Activated CD8-positive, alpha-beta memory T cell treated with anti-CD3 and anti-CD28 coated beads, Interleukin-2, amount 50 U/mL, for 1 hour (primary cell): ENCODE results near the gene SUMO4.

ENCODE experiments used
- DNase-seq: peaks from one replicate; pipeline ENCODE4 v3.0.0-alpha.2; 2020; ENCODE audit errors: extremely low read depth

The SUMO4 gene

DNA sequence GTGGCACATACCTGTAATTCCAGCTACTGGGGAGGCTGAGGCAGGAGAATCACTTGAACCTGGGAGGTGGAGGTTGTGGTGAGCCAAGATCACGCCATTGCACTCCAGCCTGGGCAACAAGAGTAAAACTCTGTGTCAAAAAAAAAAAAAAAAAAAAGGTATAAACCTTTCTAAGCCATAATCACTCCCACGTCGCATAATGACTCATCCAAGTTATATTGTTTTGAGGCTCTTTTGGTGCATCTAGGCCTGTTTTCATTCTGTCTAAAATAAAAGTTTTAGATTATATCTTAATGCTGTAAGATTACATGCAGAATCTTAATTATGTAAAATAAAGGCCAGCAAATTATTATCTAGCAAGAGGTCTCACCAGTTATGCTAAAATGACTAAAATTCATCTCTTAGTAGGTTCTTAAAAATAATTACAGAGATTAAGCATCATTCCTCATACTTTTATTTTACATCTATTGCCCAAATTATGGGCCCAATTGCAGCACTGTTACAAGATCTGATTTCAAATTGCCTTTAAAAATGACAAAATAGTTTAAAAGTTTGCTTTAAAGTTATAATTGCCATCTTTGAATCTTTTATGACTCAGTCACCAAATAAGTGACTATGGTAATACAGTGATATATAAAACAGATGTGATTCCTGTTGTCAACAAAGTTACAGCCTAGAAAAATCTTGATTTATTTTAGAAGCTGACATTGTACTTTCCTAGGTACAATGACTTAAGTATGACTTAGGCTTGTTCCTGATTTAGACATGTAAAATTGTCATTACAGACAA, 10.4 kb upstream of the SUMO4 start:
- DNase-seq, result no peak

DNA sequence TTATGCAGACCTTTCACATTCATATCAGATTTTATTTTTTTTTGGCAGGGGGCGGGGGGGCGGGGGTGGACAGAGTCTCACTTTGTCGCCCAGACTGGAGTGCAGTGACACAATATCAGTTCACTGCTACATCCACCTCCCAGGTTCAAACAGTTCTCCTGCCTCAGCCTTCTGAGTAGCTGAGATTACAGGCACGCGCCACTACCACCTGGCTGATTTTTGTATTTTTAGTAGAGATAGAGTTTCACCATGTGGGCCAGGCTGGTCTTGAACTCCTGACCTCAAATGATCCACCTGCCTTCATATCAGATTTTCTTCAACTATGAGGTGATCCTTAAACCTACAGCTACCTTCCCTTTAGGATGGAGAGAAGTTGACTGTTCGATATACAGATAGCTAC, 8.0 kb upstream of the SUMO4 start:
- no peak for DNase-seq

DNA sequence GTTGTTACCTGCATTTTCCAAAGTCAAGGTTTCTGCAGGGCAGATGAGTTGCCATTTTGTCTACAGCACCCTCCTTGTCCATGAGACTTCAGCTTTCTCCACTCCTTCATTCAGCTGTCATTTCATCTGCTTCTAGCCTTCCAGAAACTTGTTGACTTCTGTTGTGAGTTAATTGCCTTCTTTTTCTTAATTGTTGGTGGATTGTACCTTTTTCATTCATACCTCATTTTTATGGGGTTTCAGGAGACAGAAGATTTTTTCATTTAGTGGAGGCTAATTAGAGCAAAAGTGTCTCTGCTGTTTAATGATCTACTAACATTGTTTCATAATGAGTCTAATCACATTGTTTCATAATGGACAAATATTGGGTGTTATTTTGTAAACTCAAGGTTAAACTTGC, 7.5 kb upstream of the SUMO4 start:
- no peak for DNase-seq

DNA sequence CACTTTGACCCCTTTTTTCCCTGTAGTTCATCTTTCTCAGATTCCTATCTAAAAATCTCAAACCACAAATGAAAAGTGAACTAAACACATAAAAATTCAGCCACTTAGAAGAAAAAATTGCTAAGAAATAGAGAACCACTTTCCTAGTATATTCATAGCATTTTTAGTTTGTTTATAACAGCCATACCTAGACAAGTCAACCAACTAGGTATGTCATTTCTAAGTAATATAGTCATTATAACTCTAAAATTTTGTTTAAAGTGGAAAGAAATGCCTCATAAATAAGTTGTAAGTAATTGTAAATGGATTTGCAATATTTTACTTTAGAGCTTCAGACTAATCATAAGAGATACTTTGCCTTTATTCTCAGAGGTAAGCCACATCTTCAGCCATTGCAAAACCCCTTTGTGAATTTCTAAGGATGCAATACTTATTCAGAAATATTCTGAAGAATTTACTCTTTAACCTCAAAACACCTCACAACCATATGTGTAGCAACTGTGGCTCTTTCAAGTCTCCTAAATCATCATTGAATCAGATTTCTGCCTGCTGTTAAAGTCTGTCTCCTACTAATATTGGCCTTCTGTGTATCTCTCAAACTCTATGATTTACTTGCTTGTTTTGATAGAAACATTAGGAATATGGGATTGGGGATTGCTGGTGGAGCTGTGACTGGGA, 6.9 kb upstream of the SUMO4 start:
- no peak for DNase-seq

DNA sequence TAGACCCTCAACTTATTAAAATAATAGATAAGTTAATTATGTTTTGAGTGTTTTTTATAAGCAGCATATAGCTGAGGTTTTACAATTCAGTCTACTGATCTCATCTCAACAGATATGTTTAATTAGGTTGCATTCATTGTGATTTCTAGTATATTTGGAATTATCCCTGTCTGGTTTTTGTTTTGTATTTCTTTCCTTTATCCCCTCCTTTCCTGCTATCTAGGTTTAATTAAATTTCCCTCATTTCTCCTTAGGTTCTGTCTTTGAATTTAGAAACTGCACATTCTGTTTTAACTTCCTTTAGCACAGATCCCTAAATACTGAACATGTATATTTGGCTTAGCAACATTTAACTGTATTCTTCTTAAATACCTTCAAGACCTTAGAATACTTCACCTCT, 4.9 kb upstream of the SUMO4 start:
- DNase-seq, result no peak

DNA sequence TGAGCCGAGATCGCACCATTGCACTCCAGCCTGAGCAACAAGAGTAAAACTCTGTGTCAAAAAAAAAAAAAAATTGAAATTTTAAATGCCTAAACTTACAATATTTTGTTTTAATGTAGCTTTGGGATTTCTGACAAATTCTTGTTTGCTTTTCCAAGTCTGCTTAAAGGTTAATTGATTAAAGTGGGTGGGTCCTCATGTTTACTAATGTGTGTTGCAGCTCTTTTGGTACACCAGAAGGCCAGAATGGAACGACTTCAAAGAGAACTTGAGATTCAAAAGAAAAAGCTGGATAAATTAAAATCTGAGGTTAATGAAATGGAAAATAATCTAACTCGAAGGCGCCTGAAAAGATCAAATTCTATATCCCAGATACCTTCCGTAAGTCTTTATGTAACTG, 2.7 kb upstream of the SUMO4 start:
- DNase-seq, result no peak

DNA sequence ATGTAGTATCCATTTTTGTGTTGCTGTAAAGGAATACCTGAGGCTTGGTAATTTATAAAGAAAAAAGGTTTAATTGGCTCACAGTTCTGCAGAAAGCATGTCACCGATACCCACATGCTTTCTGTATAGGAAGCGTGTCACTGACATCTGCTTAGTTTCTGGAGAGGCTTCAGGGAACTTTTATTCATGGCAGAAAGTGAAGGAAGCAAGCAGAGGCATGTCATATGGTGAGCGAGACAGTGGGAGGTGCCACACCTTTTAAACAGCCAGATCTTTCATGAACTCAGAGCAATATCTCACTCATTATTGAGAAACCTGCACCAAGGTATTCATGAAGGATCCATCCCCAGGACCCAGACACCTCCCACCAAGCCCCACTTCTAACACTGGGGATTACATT, 3.5 kb downstream of the SUMO4 start:
- DNase-seq, result no peak

DNA sequence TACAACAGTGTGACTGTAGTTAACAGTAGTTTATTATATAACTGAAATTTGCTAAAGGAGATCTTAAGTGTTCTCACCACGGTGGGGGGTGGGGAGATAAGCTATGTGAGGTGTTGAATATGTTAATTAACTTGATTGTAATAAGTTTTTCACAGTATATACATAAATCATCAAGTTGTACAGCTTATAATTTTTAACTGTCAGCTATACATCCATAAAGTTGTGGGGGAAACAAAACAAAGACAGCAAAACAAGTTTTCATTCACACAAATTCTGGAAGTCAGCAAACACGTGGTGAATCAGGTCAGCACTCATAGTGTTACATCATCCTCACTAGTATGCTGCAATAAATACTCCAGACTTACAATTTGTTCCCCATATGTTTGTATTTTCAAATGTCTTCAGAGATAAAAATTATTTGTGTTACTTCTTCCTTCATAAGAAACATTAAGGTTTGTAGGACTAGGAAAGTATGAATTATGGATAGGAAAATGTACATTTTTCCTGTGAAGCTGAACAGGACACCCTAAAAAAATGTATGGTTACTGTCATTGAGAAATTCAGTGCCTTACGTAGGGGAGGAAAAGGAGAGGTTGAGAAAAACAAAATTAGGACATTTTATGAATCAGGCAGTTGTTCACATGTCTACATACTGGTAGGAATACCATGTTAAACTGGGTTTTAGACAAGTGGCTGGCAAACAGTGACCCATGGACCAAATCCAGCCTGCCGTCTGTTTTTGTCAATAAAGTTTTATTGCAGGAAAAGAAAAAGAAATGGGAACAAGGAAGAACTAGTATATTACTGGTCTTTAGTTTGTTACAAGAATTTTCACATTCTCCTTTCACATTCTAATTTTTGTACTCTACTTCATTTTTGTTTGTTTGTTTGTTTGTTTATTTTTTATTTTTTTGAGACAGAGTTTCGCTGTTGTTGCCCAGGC, 6.0 kb downstream of the SUMO4 start:
- DNase-seq, result no peak

DNA sequence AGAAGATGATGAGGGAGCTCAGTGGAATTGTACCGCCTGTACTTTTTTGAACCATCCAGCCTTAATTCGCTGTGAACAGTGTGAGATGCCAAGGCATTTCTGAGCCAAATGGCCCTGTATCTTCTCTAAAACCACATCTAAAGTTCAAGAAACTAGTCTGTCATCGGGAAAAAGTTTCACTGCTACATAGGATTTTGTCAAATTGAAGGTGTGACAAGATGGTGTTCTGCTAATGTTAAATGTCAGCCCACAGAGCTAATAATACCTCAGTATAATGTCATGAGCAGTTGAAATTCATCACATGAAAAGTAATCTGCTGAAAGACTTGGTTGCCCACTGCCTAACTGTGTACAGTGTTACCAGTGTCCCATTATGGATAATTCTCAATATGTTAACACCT, 9.6 kb downstream of the SUMO4 start:
- no peak for DNase-seq

DNA sequence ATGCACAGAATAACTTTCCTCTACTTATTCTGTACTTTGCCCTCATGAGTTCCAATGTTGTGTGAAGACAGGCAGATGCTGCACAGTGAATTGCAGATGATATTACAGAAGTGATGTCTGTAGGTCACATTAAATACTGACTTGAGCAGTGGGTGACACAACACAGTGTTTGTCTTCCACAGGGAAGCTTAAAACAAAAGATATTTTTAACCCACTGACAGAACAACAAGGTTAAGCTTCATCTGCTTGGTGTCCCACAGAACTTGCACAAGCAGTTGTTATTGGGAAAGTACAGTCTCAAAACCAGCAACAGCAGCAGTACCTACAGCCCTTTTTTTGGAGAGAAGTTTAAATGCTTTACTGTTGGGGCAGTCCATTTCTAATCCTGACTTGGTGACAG, 10.5 kb downstream of the SUMO4 start:
- DNase-seq, result no peak

DNA sequence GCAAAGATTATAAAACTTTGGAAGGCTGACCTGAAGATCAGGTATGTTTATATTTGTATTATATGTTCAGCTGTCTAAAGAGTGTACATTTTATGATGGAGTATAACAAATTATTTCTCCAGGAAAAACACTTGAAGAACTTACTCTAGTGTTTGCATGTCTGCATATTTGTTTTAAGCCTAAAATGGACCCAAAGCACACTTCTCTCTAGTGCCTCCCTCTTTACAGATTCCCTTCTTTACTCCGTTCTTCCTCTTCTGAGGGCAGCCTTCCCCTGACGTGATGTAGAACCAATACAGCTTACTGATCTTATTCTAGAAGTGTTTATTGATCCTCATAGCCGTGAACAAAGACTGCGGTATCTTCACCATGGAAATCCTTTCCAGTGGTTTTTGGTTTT, 13.9 kb downstream of the SUMO4 start:
- no peak for DNase-seq

DNA sequence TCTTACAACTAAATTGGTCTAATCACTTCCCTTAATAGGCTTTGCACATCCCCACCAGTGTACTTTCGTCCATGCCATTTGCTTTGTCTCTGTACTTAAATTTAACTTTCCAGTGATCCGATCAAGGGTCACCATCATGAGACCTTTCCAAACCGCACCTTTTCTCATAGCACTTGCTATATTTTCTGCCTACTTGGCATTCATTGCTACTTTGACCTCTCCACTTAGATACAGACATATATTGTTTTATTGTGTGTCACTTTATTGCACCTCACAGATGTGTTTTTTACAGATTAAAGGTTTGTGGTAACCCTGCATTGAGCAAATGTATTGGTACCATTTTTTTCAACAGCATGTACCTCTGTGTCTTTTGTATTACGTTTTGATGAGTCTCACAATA, 14.8 kb downstream of the SUMO4 start:
- DNase-seq, result no peak

DNA sequence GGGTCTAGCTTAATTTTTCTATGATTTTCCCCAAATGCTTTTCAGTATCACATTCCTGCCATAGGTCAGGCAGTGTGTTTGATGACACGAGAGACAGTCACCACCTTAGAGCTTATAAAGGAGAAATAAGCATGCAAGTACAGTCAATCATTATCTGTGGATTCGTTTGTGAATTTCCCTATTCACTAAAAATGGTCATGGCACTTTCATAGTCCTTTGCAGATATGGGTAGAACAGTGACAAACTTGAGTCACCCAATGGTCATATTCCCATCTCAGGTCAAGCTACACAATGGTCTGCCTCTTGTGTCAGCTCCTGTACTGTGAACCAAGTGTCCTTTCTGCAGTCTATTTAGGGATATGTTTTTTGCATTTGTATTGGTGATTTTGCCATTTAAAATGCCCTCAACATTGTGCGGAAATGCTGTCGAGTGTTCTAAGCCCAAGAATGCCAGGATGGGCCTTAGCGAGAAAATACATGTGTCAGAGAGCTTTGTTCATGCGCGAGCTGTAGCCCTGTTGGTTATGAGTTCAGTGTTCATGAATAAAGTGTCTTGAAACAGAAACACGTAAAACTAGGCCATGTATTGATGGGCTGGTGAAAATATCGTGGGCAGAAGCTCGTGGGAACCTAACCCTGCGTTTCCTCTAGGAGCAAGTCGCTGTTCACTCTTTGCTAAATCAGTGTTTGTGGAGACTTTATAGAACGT, 19.8 kb downstream of the SUMO4 start:
- no peak for DNase-seq

DNA sequence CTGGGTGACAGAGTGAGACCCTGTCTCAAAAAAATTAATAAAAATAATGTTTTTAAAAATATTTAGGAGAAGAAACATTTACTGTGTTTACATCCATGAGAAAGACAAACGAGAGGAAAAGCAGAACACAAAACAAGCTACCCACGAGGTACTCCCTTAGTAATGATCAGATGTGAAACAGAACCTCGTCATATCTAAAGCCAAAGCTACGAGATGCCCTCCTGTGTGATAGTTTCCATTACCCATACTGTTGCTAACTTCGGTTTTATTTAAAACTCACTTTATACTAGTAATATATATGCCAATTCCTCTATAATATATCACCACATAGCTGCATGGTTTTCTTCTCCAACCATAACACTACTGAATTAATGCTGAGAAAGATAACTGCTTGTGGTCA, 21.1 kb downstream of the SUMO4 start:
- DNase-seq, result no peak

DNA sequence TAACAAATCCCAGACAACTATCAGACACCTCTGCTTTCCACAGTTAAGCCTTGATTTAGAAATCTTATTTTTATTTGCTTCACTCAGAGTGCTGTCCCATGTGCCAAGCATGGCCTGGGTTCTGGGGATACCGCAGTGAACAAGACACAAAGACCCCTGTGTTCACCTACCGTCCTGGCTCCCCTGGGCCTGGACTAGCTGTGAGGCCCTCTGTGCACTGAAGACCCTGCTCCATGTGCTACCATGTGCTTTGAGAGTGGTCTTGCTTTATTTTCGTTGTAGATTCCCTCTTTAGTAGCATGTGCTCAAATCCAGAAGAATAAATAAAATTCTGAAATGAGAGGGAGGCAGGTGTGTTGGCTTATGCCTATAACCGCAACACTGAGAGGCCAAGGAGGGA, 22.5 kb downstream of the SUMO4 start:
- DNase-seq, result no peak

DNA sequence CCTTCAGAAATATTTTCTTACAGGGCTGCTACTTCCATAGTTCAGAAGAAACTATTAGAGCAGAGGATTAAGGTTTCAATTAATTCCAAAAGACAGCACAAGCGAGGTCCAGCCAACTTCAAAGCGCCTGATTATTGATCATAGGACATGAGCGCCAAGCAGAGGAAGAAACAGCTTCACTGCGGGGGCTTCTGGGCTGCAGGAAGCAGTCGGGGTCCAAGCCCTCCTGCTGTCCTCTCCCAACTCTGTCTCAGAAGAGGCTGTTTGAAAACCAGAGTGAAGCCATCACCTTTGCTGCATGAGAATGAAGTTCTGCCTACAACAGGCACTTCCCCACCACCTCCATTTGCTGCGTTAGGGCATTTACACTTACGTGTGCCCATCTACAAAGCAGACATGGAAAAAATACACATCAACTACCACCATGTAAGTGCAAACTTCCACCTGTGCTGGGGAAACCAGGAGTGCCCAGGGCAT, 23.9 kb downstream of the SUMO4 start:
- DNase-seq, result no peak

DNA sequence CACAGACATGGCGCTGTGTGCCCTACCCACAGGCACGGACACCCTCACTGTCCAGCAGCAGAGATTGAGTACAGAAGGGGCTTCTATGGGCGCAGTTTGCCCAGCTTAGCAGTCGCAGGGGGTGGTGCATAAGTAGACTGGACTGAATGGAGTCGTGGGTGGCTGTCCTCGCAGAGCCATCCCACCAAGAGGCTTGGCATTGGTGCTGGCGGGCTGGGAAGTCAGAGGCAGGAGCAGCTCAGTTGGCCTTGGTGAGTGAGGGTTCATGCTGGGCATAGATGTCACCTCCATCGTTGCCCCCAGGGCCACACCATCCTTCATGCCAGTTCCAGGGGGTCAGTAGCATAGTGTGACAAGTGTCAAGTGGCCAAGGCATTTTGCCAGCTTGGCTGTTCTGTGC, 25.2 kb downstream of the SUMO4 start:
- no peak for DNase-seq

DNA sequence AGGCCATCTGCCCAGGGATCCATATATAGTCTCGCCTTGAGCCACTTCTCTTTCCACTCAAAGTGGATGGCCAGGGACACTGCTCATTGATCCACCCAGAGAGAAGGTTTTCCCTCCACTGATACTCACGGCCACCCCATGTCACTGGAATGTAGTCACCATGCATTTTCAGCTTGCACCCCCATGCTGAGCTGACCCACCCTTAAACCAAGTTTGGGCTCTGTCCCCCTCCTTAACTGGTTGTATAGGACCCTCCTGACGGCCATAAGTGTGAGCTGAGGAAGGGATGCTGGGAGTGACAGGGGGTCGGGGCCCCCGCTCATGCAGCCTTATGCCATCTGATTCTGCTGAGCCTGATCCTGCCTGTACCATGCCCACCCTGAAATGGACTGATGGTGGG, 25.7 kb downstream of the SUMO4 start:
- DNase-seq, result no peak

DNA sequence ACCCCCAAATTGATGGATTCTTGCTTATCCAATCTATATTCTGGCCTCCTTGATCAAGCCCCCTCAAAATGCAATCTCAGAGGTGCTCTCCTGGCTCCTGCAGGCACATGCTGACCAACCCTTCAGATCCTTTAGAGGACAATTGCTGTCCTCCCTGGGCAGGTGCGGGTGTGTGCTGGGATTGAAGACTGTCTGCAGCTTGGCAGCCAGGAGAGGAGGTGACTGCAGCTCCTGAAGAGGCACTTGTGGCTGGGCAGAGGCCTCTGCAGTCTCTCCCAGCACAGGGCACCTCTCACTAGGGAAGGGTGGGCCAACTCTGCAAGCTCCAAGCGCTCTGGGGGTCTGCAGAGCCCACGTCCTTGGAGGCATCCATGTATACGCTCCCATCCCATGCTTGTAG, 28.5 kb downstream of the SUMO4 start:
- DNase-seq, result no peak

DNA sequence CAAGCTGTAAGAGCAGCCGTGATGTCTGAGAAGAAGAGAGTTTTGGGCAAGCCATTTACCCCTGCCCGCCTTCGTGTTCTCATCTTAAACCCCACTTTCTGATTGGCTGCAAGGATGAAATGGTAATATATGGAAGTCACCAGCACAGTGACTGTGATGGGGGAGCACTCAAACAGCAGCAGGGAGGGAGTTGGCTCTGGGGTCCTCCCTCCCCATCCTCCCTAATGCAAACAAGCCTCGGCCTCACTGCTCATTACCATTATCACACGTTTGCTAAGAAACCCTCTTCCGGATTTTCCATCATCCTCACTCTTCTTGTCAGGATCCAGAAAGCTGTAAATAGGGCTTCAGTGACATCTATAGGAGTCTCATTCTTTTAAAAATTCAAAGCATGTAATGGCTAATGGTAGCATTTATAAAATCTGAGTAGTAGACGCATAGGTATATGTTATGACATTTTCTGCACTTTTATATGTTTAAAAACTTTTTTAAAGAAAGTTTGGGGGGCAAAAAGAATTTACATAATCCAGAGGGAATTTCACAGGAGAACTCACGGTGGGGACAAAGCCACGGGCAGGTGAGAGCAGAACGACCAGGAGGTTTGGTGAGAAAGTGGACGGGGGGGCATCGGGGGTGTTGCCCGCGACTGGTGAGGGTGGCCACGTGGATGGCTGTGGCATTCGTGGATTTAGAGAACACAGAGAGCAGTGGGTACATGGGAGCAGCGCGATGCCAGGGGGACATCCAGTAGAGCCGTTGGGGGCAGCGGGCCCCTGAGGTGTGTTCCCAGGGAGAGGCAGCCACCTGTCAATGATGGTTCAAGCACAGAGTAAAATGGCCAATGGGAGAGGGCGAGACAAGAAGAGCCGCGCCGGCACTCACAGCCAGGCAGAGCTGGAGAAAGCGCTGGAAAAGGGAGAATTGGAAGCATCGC, 29.6 kb downstream of the SUMO4 start:
- no peak for DNase-seq
